GM19324 (cell line): ENCODE data around the gene UNC13B.

ENCODE experiments used
- ATAC-seq: cut with Tn5 transposase; IDR thresholded peaks from one replicate; pipeline ENCODE4 v1.9.1; 2021; ENCODE audit warnings: mild to moderate bottlenecking, moderate library complexity; ENCODE audit not compliant: unreplicated experiment, low FRiP score

Gene UNC13B

GRCh38 chr9:35271637-35272036, 109.8 kb downstream of the UNC13B start:
- ATAC-seq, result no peak

GRCh38 chr9:35272989-35273388, 111.2 kb downstream of the UNC13B start:
- no peak for ATAC-seq

GRCh38 chr9:35273591-35273990, 111.8 kb downstream of the UNC13B start:
- ATAC-seq, result no peak

- no peak for ATAC-seq
Observed at GRCh38 chr9:35274993-35275392, 113.2 kb downstream of the UNC13B start.

- ATAC-seq, result no peak
Observed at GRCh38 chr9:35277171-35277520, 115.3 kb downstream of the UNC13B start.

GRCh38 chr9:35277628-35278359, 116.0 kb downstream of the UNC13B start:
- ATAC-seq, result no peak

GRCh38 chr9:35279946-35280345, 118.1 kb downstream of the UNC13B start:
- ATAC-seq, result no peak

GRCh38 chr9:35280399-35280798, 118.6 kb downstream of the UNC13B start:
- no peak for ATAC-seq

- ATAC-seq, result no peak
Observed at GRCh38 chr9:35285731-35286130, 123.9 kb downstream of the UNC13B start.

GRCh38 chr9:35286381-35286780, 124.6 kb downstream of the UNC13B start:
- ATAC-seq, result no peak

GRCh38 chr9:35287987-35288632, 126.3 kb downstream of the UNC13B start:
- no peak for ATAC-seq

GRCh38 chr9:35288778-35289177, 127.0 kb downstream of the UNC13B start:
- no peak for ATAC-seq

GRCh38 chr9:35293376-35293964, 131.7 kb downstream of the UNC13B start:
- ATAC-seq, result no peak

- ATAC-seq, result no peak
Observed at GRCh38 chr9:35294066-35294465, 132.3 kb downstream of the UNC13B start.

GRCh38 chr9:35294556-35294955, 132.7 kb downstream of the UNC13B start:
- ATAC-seq, result no peak

GRCh38 chr9:35295369-35296036, 133.7 kb downstream of the UNC13B start:
- ATAC-seq, result no peak

GRCh38 chr9:35303567-35303966, 141.8 kb downstream of the UNC13B start:
- ATAC-seq, result no peak

GRCh38 chr9:35306283-35306682, 144.5 kb downstream of the UNC13B start:
- ATAC-seq, result no peak

GRCh38 chr9:35308316-35308715, 146.5 kb downstream of the UNC13B start:
- no peak for ATAC-seq

GRCh38 chr9:35311891-35312639, 150.3 kb downstream of the UNC13B start:
- ATAC-seq, result no peak

GRCh38 chr9:35313460-35313859, 151.7 kb downstream of the UNC13B start:
- no peak for ATAC-seq
